SK-N-MC (cell line): Measurements from ENCODE around the gene TTC34.

Experiments
- EZH2 ChIP-seq: fragments of 200-600 bp; sonication (generic); IDR thresholded peaks from one replicate; pipeline ENCODE4 v1.6.1; 2017; ENCODE audit warnings: antibody characterized with exemption
- FOXP2 ChIP-seq: optimal IDR thresholded peaks from 2 replicates; pipeline ENCODE3; 2011; ENCODE audit warnings: mild to moderate bottlenecking, moderate library complexity; ENCODE audit not compliant: insufficient read depth; ENCODE audit errors: extremely low read length, control extremely low read depth
- POLR2AphosphoS5 ChIP-seq: IDR thresholded peaks from 2 replicates; pipeline ENCODE4 v1.6.1; 2012; ENCODE audit warnings: mild to moderate bottlenecking, low read depth, low read length, borderline replicate concordance

DNA sequence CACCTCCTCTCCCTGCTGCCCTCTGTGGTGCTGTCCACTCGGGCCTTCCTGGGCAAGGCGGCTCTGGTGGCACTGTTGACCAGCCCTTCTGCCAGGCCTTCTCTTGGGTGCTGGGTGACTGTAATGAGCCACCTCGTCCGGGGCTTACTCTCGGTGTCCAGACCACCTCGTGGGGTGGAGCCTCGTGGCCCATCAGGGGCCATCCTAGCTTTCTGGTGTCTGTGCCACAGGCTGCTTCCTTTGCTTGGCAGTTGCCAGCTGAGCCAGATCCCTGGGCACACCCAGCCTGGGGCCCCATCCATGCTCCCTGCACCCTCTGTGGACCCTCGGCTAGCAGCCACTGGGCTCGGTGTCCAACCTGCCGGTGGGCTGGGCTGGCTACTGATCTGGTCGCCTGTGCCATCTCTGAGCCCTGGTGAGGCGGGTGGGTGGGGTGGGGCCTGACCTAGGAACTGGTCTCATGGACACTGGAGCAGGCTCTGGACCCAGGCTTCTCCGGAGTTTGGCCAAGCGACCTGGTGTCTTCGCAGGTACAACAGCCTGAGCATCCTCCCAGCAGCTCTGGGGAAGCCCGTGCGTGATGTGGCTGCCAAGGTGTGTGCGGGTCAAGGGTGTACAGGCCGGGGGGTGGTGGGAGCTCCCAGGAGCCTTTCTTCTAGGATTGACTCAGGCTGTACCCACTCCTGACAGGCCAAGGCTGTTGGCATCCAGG lies 213.5 kb downstream of the TTC34 start:
- TF ChIP-seq EZH2 (no peak), POLR2AphosphoS5 (no peak), FOXP2 (no peak)
